Activated naive CD8-positive, alpha-beta T cell treated with anti-CD3 and anti-CD28 coated beads for 36 hours (primary cell): ENCODE results near the gene TXNDC15. TPM values are rescaled to one million over a fixed set of nuclear protein-coding genes. Genes with fewer than 3 reads are reported as not detected.
A peak's percentile ranks its signal among the peaks of the same experiment; 100 is the strongest.
"Not testable (repeated sequence)": the region's sequence is repeated elsewhere in the genome, so short reads cannot be mapped to it uniquely, and the experiment has no call there.

Experiments used
- DNase-seq: peaks from one replicate; pipeline ENCODE4 v3.0.0; 2021
- H3K27ac Mint-ChIP-seq: one replicate; pipeline ENCODE4 v1.8.0; 2022; ENCODE audit warnings: mild to moderate bottlenecking, moderate library complexity, mixed read lengths
- H3K27me3 Mint-ChIP-seq: one replicate; pipeline ENCODE4 v1.8.0; 2022; ENCODE audit warnings: mild to moderate bottlenecking, mixed read lengths
- H3K36me3 Mint-ChIP-seq: one replicate; pipeline ENCODE4 v1.8.0; 2021; ENCODE audit warnings: mild to moderate bottlenecking, mixed read lengths
- H3K4me1 Mint-ChIP-seq: one replicate; pipeline ENCODE4 v1.8.0; 2021; ENCODE audit warnings: mixed read lengths
- H3K4me3 Mint-ChIP-seq: one replicate; pipeline ENCODE4 v1.8.0; 2022; ENCODE audit warnings: mild to moderate bottlenecking, moderate library complexity, mixed read lengths
- H3K9me3 Mint-ChIP-seq: one replicate; pipeline ENCODE4 v1.8.0; 2022; ENCODE audit warnings: mixed read lengths
- total RNA-seq, 2 experiments: library from RNA; stranded (reverse); gene quantifications; one replicate each; pipeline ENCODE4 v1.2.3, GENCODE V29; 2021

Gene TXNDC15
- total RNA-seq, 2 experiments from 2014 or later = 27.2 to 29.4 TPM

DNA sequence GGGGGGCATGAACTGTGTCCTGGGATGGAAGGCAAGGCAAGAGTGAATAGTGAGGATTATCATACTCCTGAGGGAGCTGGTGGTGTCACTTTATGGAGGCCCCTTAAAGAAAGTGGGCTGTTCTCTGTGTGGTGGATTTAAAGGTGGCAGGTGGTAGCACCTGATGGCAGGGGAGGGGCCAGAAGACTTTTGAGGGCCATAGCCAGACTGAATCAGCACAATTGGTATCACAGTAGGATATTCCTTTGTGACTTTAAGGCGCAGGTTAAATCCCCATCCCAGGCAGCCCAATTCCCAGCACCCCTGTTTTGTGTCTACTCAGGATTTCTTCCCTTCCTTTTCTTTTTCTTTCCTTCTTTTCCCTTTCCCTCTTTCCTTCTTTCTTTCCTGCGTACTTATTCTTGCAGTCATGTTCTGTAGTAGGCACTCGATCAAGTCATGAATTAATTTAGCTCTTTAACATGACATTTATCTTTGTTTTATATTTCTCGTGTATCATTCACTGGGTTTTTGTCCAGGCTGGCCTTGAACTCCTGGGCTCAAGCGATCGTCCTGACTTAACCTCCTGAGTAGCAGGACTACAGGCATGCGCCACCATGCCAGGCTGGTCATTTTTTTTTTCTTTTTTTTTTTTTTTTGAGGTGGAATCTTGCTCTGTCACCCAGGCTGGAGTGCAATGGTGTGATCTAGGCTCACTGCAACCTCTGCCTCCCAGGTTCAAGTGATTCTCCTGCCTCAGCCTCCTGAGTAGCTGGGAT is 19.8 kb downstream of the TXNDC15 start:
- Mint-ChIP-seq H3K27ac (no peak overlapping the region), H3K9me3 (no peaks in the 10 kb centered on the region), H3K36me3 (peaks cover 10% of the 10 kb centered on the region), H3K4me1 (peaks cover 5% of the 10 kb centered on the region), H3K27me3 (no peaks in the 10 kb centered on the region), H3K4me3 (no peak overlapping the region)
- no peak for DNase-seq

- H3K27ac Mint-ChIP-seq = peak overlapping the region; percentile 10
- H3K36me3 Mint-ChIP-seq = peaks cover 5% of the 10 kb centered on the region
- no peak for DNase-seq
- no peak overlapping the region for H3K4me3 Mint-ChIP-seq
- H3K4me1 Mint-ChIP-seq = peaks cover 13% of the 10 kb centered on the region
- H3K27me3 Mint-ChIP-seq = no peaks in the 10 kb centered on the region
- H3K9me3 Mint-ChIP-seq = no peaks in the 10 kb centered on the region
Observed at GRCh38 chr5:134902071-134902801, 28.1 kb downstream of the TXNDC15 start.

- Mint-ChIP-seq H3K27me3 (no peaks in the 10 kb centered on the region), H3K4me1 (peaks cover 13% of the 10 kb centered on the region), H3K9me3 (no peaks in the 10 kb centered on the region), H3K36me3 (peaks cover 5% of the 10 kb centered on the region), H3K4me3 (peak within 1 kb of the TSS; percentile 95), H3K27ac (peak within 1 kb of the TSS; percentile 98)
- peak; percentile 97 for DNase-seq
Observed at GRCh38 chr5:134904610-134905245, 30.6 kb downstream of the TXNDC15 start, which contains the start of gene PCBD2. Gene PCBD2 (plus strand): TSS chr5:134905131. CDS start chr5:134905140, 9 bp downstream.

DNA sequence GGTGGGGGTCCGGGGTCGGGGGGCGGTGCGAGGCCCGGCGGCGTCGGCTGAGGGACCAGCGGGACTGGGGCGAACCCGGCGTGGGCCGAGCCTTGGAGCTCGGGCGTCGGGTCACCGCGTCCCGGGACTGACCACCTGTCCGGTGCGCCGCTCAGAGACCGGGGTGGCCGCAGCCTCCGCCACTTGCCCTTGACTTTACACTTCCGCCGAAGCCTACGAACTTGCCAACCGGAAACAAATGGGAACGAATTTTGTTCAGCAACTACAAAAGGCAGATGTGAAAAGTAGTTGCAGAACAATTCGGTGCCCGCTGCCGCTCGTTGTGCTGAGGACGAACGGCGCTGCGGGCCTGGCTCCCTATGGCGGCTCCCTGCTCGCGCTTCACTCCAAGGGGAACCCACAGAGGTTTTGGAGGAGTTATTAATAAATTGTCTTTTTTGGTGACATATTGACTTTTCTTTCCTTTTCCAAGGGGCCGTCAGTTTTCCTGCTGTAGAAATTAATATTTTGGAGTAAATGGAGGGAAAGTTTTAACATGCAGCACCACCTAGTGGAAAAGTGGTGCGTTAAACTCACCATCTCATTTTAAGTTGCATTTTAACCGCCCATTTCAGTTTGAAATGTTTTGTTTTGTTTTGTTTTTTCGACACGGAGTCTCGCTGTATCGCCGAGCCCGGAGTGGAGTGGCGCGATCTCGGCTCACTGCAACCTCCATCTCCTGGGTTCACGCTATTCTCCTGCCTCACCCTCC is 31.2 kb downstream of the TXNDC15 start:
- peak; percentile 69 for DNase-seq
- no peaks in the 10 kb centered on the region for H3K27me3 Mint-ChIP-seq
- peaks cover 17% of the 10 kb centered on the region for H3K4me1 Mint-ChIP-seq
- H3K4me3 Mint-ChIP-seq = peak overlapping the region; percentile 95
- peak overlapping the region; percentile 98 for H3K27ac Mint-ChIP-seq
- peaks cover 3% of the 10 kb centered on the region for H3K36me3 Mint-ChIP-seq
- H3K9me3 Mint-ChIP-seq = no peaks in the 10 kb centered on the region

GRCh38 chr5:134906811-134907210 is 32.6 kb downstream of the TXNDC15 start:
- DNase-seq = no peak
- Mint-ChIP-seq H3K4me1 (peaks cover 20% of the 10 kb centered on the region), H3K9me3 (no peaks in the 10 kb centered on the region), H3K27me3 (no peaks in the 10 kb centered on the region), H3K27ac (peak overlapping the region; percentile 65), H3K36me3 (peaks cover 6% of the 10 kb centered on the region), H3K4me3 (no peak overlapping the region)

DNA sequence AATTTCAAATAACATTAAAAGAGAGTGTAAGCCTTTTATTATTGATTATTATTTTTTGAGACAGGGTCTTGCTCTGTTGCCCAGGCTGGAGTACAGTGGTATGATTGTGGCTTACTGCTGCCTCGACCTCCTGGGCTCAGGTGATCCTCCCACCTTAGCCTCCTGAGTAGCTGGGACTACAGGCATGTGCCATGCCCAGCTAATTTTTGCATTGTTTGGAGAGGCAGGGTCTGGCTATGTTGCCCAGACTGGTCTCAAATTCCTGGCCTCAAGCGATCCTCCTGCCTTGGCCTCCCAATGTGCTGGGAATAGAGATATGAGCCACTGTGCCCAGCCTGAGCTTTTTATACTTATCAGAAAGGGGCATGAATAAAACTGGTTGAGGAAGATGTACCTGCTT is 36.6 kb downstream of the TXNDC15 start:
- not testable (repeated sequence) for H3K27me3 Mint-ChIP-seq, H3K27ac Mint-ChIP-seq, H3K36me3 Mint-ChIP-seq

GRCh38 chr5:134911285-134912206 is 37.4 kb downstream of the TXNDC15 start:
- Mint-ChIP-seq H3K27me3 (no peaks in the 10 kb centered on the region), H3K4me1 (peaks cover 7% of the 10 kb centered on the region), H3K36me3 (peaks cover 4% of the 10 kb centered on the region), H3K9me3 (no peaks in the 10 kb centered on the region), H3K27ac (no peak overlapping the region), H3K4me3 (no peak overlapping the region)
- no peak for DNase-seq

More for the DNA sequence above, 36.6 kb downstream of the TXNDC15 start:
- H3K9me3 Mint-ChIP-seq, H3K4me3 Mint-ChIP-seq, DNase-seq: not testable (repeated sequence)
- peaks cover 11% of the 10 kb centered on the region for H3K4me1 Mint-ChIP-seq

GRCh38 chr5:134913254-134913653 is 39.1 kb downstream of the TXNDC15 start:
- H3K4me3 Mint-ChIP-seq = no peak overlapping the region
- H3K27ac Mint-ChIP-seq = no peak overlapping the region
- H3K4me1 Mint-ChIP-seq = peaks cover 7% of the 10 kb centered on the region
- no peak for DNase-seq
- no peaks in the 10 kb centered on the region for H3K27me3 Mint-ChIP-seq
- peaks cover 7% of the 10 kb centered on the region for H3K36me3 Mint-ChIP-seq
- no peaks in the 10 kb centered on the region for H3K9me3 Mint-ChIP-seq

DNA sequence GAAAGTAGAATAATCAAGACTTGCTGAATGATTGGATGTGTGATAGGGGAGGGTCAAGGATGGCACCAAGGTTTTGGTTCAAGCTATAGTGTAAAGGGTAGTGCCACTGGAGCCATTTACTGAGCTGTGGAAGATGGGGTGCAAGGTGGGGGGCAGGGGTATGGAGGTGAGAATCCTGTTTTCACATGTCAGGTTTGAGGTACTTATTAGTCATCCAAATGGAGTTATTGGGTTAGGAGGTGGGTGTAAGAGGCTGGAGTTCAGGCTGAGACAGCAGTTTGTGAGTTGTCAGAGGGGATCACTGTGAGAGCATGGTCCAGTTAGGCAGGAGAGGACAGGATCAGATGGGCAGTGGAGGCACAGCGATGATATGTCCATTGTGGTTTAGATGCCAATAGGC is 39.6 kb downstream of the TXNDC15 start:
- Mint-ChIP-seq H3K4me1 (peaks cover 9% of the 10 kb centered on the region), H3K36me3 (peaks cover 7% of the 10 kb centered on the region), H3K9me3 (no peaks in the 10 kb centered on the region), H3K4me3 (no peak overlapping the region), H3K27me3 (no peaks in the 10 kb centered on the region), H3K27ac (no peak overlapping the region)
- DNase-seq = no peak

GRCh38 chr5:134917070-134917815 is 43.1 kb downstream of the TXNDC15 start:
- H3K4me1 Mint-ChIP-seq = peaks cover 14% of the 10 kb centered on the region
- H3K9me3 Mint-ChIP-seq = no peaks in the 10 kb centered on the region
- no peaks in the 10 kb centered on the region for H3K27me3 Mint-ChIP-seq
- H3K27ac Mint-ChIP-seq = no peak overlapping the region
- H3K4me3 Mint-ChIP-seq = no peak overlapping the region
- no peak for DNase-seq
- H3K36me3 Mint-ChIP-seq = peaks cover 9% of the 10 kb centered on the region

GRCh38 chr5:134918861-134919260 is 44.7 kb downstream of the TXNDC15 start:
- H3K4me1 Mint-ChIP-seq = peaks cover 14% of the 10 kb centered on the region
- DNase-seq = no peak
- no peak overlapping the region for H3K4me3 Mint-ChIP-seq
- no peaks in the 10 kb centered on the region for H3K9me3 Mint-ChIP-seq
- peaks cover 11% of the 10 kb centered on the region for H3K36me3 Mint-ChIP-seq
- no peak overlapping the region for H3K27ac Mint-ChIP-seq
- H3K27me3 Mint-ChIP-seq = no peaks in the 10 kb centered on the region

- H3K27ac Mint-ChIP-seq = peak overlapping the region; percentile 10
- H3K4me3 Mint-ChIP-seq = no peak overlapping the region
- H3K9me3 Mint-ChIP-seq = no peaks in the 10 kb centered on the region
- DNase-seq = no peak
- peaks cover 11% of the 10 kb centered on the region for H3K36me3 Mint-ChIP-seq
- H3K27me3 Mint-ChIP-seq = no peaks in the 10 kb centered on the region
- peaks cover 14% of the 10 kb centered on the region for H3K4me1 Mint-ChIP-seq
Observed at GRCh38 chr5:134920848-134921575, 46.8 kb downstream of the TXNDC15 start.

- Mint-ChIP-seq H3K36me3 (peaks cover 11% of the 10 kb centered on the region), H3K4me3 (no peak overlapping the region), H3K27me3 (no peaks in the 10 kb centered on the region), H3K27ac (no peak overlapping the region), H3K9me3 (no peaks in the 10 kb centered on the region), H3K4me1 (no peaks in the 10 kb centered on the region)
- no peak for DNase-seq
Observed at GRCh38 chr5:134932508-134932907, 58.3 kb downstream of the TXNDC15 start.
